Memory B cell (primary cell): ENCODE results near the gene HCFC1R1.

Experiments used
- ATAC-seq: fragments of 150-1000 bp; cut with Tn5 transposase; 2 replicates; pipeline ENCODE4 v1.10.0; 2021; ENCODE audit warnings: low read depth, mild to moderate bottlenecking, moderate library complexity
- DNase-seq, 2 donors: peaks; one replicate each; pipeline ENCODE4 v3.0.0; 2022; ENCODE audit warnings: low spot score in 2 of 2
- H3K27ac Mint-ChIP-seq: one replicate; pipeline ENCODE4 v1.8.0; 2022; ENCODE audit warnings: mild to moderate bottlenecking, moderate library complexity, mixed read lengths
- H3K27me3 Mint-ChIP-seq: one replicate; pipeline ENCODE4 v1.8.0; 2022; ENCODE audit warnings: mixed read lengths
- H3K36me3 Mint-ChIP-seq: one replicate; pipeline ENCODE4 v1.8.0; 2022; ENCODE audit warnings: mild to moderate bottlenecking, mixed read lengths
- H3K4me1 Mint-ChIP-seq: one replicate; pipeline ENCODE4 v1.8.0; 2022; ENCODE audit warnings: mixed read lengths
- H3K4me3 Mint-ChIP-seq: one replicate; pipeline ENCODE4 v1.8.0; 2022; ENCODE audit warnings: mild to moderate bottlenecking, moderate library complexity, mixed read lengths
- H3K9me3 Mint-ChIP-seq: one replicate; pipeline ENCODE4 v1.8.0; 2022; ENCODE audit warnings: mixed read lengths

Gene HCFC1R1

DNA sequence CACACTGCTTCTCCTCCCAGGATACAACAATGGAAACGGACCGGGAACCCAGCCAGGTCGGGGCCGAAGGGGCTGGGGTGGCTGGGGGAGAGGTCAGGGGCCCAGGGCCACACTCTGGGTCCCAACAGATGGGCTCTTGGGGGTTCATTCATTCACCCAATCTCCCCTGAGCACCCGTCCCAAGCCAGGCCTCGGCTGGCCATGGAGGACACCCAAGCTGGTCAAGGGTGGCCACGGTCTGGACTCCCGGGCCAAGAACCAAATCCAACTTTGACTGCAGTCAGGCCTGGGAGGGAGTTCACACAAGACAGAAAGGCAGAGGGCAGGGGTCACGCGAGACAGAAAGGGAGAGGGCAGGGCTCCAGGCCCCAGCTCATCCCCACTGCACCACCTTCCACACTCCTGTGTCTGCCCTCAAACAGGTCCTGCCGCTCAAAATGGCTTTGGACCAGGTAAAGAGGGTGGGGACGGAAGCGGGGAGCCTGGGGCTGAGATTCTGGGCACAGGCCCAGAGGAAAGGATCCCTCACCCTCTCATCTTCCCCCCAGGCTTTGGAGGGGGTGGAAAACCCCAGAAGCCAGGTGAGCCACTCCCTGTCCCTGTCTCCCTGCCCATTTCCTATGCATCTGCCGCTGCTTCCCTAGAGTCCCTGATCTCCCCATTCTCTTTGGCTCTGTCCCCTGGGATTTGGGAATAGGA, 31.2 kb downstream of the HCFC1R1 start:
- Mint-ChIP-seq H3K4me1 (no peaks in the 10 kb centered on the region), H3K9me3 (no peaks in the 10 kb centered on the region), H3K27me3 (peaks cover 4% of the 10 kb centered on the region), H3K27ac (no peak overlapping the region), H3K36me3 (no peaks in the 10 kb centered on the region), H3K4me3 (no peak overlapping the region)
- no peak for ATAC-seq
- DNase-seq: no peak

DNA sequence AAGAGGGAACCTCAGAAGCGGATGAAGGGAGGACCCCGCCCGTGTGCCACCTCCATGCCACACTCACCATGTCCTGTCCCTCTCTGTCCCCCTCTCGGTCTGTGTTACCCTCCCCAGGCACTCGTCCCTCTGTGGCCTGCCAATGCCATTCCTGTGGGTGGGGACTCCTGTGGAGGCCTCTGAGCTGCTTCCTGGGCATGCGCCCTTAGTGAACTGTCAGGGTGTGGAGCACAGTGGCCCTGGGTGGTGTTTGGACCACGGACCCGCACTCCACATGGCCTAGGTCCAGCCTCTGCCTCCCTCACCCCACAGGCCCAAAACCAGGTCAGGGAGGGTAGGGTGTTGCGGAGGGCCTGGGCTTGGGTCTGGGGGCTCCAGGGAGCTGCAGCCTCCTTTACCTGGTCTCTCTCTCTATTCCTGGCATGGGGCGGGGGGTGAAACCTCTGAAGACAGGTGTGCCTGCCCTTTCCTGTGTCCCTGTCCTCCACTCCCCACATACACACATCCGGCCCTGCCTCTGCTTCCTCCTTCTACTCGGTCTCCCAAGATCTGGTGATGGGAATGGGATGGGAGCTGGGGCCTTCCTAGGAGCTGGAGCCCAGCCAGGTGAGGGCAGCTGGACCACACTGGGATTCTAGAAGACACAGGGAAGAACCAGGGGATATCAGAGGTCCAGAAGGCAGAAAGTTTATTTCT, 32.0 kb downstream of the HCFC1R1 start:
- no peak for ATAC-seq
- H3K27ac Mint-ChIP-seq: no peak overlapping the region
- no peak for DNase-seq
- H3K4me3 Mint-ChIP-seq: no peak overlapping the region
- no peaks in the 10 kb centered on the region for H3K36me3 Mint-ChIP-seq
- H3K9me3 Mint-ChIP-seq: no peaks in the 10 kb centered on the region
- no peaks in the 10 kb centered on the region for H3K4me1 Mint-ChIP-seq
- H3K27me3 Mint-ChIP-seq: peaks cover 5% of the 10 kb centered on the region

DNA sequence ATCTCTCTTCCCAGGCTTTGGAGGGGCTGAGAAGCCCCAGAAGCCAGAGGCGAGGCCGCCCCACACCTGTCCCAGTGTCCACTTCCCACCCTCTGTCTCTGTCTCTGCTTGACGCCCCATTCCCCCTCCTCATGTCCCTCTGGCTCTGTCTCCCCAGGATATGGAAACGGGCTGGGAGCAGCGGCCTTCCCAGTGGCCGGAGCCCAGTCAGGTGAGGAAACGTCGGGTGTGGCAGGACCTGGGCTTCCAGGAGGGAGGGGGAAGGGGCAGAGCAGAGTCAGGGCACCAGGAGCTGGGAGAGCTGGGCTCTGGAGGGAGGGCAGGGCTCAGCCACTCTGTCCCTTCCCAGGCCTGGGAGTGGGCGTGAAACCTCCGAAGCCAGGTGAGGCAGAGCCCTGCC, 32.9 kb downstream of the HCFC1R1 start:
- Mint-ChIP-seq H3K27me3 (peaks cover 9% of the 10 kb centered on the region), H3K4me1 (no peaks in the 10 kb centered on the region), H3K4me3 (no peak overlapping the region), H3K9me3 (no peaks in the 10 kb centered on the region), H3K36me3 (no peaks in the 10 kb centered on the region), H3K27ac (no peak overlapping the region)
- DNase-seq: no peak
- no peak for ATAC-seq

DNA sequence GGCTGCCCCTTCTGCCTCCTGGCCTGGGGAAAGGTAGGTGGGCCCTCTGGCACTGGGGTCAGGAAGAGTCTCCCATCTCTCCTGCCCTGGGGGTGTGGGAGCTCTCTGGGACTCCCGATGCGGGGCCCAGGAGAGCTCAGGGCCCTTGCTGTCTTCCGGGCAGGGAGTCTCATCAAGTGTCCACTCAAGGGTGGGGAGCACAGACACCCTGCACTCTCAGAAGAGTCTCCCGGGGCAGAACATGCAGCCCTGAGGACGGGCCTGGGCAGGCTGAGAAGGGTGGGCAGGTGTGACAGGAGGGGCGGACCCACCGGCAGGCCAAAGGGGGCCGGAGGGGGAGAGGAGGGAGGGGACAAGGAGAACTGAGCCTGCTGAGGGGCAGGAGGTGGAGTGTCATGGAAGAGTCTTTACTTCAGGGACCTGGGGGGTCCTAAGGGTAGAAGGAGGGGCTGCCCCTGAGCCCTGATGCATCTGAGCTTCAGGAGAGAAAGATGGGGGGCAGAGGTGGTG, 35.1 kb downstream of the HCFC1R1 start:
- DNase-seq (no peak), ATAC-seq (no peak)
- Mint-ChIP-seq H3K9me3 (no peaks in the 10 kb centered on the region), H3K27ac (no peak overlapping the region), H3K4me3 (no peak overlapping the region), H3K27me3 (peaks cover 9% of the 10 kb centered on the region), H3K4me1 (peaks cover 2% of the 10 kb centered on the region), H3K36me3 (no peaks in the 10 kb centered on the region)

DNA sequence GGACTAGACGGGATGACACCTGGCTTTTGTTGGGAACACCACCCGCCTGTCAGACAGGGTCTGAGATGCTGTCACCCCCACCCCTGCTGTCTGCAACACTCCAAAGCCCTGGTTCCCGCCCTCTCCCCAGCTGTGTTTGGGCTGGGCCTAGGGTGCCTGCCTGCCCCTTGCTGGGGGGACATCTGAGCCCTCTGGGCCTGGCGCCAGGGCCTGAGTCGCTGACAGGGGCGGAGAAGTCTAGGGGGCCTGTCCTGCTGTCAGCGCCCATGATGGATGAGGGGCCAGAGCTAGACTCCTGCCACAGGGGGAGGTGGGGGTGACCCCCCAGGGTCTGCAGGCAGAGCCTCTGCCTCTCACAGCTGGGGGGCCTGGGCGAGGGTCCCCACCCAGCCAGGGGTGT, 35.9 kb downstream of the HCFC1R1 start:
- Mint-ChIP-seq H3K27me3 (peaks cover 9% of the 10 kb centered on the region), H3K36me3 (no peaks in the 10 kb centered on the region), H3K9me3 (no peaks in the 10 kb centered on the region), H3K4me3 (no peak overlapping the region), H3K4me1 (peaks cover 2% of the 10 kb centered on the region), H3K27ac (no peak overlapping the region)
- DNase-seq (no peak), ATAC-seq (no peak)

DNA sequence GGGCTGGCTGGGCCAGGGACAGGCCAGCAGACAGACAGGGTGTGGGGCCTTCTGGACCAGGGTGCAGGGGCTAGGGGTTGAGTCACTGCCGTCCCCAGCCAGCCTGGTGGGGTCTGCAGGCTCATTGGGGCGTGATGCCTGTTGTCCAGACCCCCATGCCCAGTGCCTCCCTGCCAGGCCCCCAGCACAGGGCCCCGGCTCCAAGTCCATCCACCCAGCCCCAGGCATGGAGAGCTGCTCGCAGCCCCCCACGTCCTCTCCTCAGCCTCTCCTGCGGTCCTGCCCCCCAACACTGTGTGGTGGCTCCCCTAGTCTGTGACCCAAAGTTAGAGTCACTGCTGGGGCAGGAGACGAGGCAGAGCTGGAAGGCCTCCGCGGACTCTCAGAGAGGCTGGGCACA, 36.5 kb downstream of the HCFC1R1 start:
- Mint-ChIP-seq H3K27me3 (peaks cover 9% of the 10 kb centered on the region), H3K27ac (no peak overlapping the region), H3K36me3 (no peaks in the 10 kb centered on the region), H3K9me3 (no peaks in the 10 kb centered on the region), H3K4me1 (peaks cover 5% of the 10 kb centered on the region), H3K4me3 (no peak overlapping the region)
- DNase-seq (no peak), ATAC-seq (no peak)

DNA sequence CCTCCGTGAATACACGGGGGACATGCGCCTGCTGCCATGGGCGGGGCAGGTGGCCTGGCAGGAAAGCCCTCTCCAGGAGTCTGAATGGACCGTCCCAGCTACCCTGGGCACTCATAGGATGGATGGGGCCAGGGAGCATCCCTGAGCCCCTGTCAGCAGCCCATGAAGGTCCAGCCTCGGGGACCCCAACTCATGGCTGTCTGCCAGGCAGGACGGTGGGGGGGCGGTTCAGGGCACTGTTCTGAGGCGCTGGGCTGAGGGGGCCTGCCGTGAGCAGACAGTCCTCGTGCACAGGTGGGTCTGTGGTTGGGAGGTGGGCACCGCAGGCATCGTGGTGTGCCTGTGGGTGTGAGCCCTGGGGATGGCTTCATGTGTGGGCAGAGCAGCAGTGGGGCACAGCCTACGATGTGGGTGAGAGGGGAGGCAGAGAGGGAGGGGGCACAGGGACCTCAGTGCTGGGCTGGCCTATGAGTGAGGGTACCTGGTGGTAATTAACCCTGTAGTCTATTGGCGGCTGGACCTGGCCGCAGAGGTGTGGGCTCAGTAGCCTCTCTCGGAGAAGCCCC, 37.0 kb downstream of the HCFC1R1 start:
- H3K4me3 Mint-ChIP-seq: no peak overlapping the region
- H3K4me1 Mint-ChIP-seq: peaks cover 7% of the 10 kb centered on the region
- H3K9me3 Mint-ChIP-seq: no peaks in the 10 kb centered on the region
- peaks cover 7% of the 10 kb centered on the region for H3K27me3 Mint-ChIP-seq
- ATAC-seq: no peak
- H3K36me3 Mint-ChIP-seq: no peaks in the 10 kb centered on the region
- DNase-seq: no peak
- H3K27ac Mint-ChIP-seq: no peak overlapping the region

DNA sequence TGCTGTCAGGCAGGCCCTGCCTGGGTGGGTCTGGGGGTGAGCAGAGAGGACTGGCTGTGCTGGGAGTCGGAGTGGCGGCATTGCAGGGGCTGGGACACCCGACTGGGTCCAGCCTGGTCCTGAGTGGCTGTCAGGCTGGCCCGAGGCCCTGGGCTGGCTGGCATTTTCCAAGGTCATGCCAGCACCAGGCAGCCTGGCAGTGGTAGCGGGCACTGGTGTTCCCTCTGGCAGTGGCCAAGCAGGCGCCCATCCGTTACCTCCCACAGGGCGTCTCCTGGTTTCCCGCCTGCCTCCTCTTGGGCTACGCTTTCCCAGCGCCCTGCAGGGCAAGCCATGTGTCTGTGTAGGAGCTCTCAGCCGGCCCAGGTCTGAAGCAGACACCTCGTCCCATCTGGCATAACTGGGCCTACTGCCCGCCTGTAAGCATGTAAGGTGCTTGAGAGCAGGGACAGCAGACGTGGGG, 37.8 kb downstream of the HCFC1R1 start:
- Mint-ChIP-seq H3K36me3 (no peaks in the 10 kb centered on the region), H3K9me3 (no peaks in the 10 kb centered on the region), H3K27me3 (peaks cover 7% of the 10 kb centered on the region), H3K4me1 (peaks cover 8% of the 10 kb centered on the region), H3K27ac (no peak overlapping the region), H3K4me3 (no peak overlapping the region)
- DNase-seq: no peak
- ATAC-seq: no peak

DNA sequence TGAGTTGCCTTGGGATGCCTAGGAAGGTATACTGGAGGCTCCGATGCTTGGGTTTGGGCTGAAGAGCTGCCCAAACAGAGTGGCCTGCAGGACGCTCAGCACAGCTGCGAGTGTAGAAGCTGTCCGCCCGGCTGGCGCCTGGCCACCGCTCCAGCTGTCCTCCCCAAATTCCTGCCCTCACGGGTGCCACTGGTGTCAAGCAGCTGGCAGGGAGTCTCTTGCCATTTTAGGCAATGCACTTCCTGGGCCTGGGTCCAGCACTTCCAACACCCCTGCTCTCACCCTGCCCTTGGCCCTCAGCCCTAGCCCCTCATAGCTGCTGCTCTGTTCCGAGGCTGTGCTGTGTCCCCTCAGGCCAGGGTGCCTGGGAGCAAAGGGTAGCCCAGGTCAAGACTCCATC, 38.3 kb downstream of the HCFC1R1 start:
- peaks cover 8% of the 10 kb centered on the region for H3K4me1 Mint-ChIP-seq
- H3K4me3 Mint-ChIP-seq: no peak overlapping the region
- H3K27ac Mint-ChIP-seq: no peak overlapping the region
- ATAC-seq (no peak), DNase-seq (no peak)
- no peaks in the 10 kb centered on the region for H3K36me3 Mint-ChIP-seq
- H3K27me3 Mint-ChIP-seq: peaks cover 7% of the 10 kb centered on the region
- H3K9me3 Mint-ChIP-seq: no peaks in the 10 kb centered on the region

DNA sequence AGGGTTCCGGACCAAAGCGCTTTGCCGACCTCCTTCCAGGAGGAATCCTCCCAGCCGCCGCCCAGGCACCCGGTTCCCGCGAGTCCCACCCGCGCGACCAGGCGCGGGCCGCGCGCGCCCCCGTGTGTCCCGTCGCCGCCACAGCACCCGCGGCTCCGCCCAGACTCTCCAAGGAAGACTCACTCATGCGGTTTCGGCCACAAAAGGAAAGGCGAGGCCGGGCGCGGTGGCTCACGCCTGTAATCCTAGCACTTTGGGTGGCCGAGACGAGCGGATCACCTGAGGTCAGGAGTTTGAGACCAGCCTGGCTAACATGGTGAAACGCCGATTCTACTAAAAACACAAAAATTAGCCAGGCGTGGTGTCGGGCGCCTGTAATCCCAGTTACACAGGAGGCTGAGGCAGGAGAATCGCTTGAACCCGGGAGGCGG, 40.0 kb downstream of the HCFC1R1 start:
- no peak overlapping the region for H3K27ac Mint-ChIP-seq
- peaks cover 8% of the 10 kb centered on the region for H3K4me1 Mint-ChIP-seq
- ATAC-seq: peak; percentile 37
- peak in 1 of 2 donors; percentile 62 for DNase-seq
- H3K36me3 Mint-ChIP-seq: no peaks in the 10 kb centered on the region
- no peaks in the 10 kb centered on the region for H3K9me3 Mint-ChIP-seq
- peaks cover 5% of the 10 kb centered on the region for H3K27me3 Mint-ChIP-seq
- peak overlapping the region; percentile 53 for H3K4me3 Mint-ChIP-seq

DNA sequence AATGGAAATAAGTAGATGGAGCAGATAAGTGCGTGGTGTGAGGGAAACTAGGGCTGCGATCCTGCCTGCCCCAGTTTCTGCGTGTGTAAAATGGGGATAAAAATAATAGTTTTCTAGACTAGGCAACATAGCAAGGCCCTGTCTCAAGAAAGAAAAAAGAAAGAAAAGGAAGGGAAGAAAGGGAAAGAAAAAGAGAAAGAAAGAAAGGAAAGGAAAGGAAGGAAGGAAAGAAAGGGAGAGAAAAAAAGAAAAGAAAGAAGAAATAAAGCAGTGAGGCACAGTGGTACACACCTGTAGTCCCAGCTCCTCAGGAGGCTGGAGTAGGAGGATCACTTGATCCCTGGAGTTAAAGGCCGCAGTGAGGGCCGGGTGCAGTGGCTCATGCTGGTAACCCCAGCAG, 41.3 kb downstream of the HCFC1R1 start:
- Mint-ChIP-seq H3K27ac (no peak overlapping the region), H3K4me3 (peak overlapping the region; percentile 46), H3K36me3 (no peaks in the 10 kb centered on the region), H3K4me1 (peaks cover 8% of the 10 kb centered on the region), H3K27me3 (peaks cover 5% of the 10 kb centered on the region), H3K9me3 (no peaks in the 10 kb centered on the region)
- DNase-seq (no peak), ATAC-seq (no peak)

DNA sequence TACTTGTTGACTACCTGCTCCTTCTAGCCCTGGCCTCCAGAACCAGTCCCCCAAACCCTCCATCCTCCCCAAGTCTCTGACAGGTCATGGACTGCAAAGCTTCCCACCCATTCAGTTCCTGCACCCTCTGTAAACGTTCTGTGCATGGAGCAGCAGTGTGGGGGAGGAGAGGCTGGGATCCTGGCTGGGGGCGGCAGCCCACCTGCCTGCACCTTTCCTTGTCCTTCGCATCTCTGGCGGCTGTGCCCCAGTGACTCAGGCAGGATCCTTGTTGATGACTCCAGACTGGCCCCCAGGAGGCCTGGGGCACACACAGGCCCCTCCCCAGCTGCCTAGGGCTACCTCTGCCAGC, 41.9 kb downstream of the HCFC1R1 start:
- ATAC-seq: no peak
- peaks cover 8% of the 10 kb centered on the region for H3K4me1 Mint-ChIP-seq
- peak overlapping the region; percentile 76 for H3K4me3 Mint-ChIP-seq
- DNase-seq: no peak
- no peaks in the 10 kb centered on the region for H3K36me3 Mint-ChIP-seq
- H3K9me3 Mint-ChIP-seq: no peaks in the 10 kb centered on the region
- H3K27ac Mint-ChIP-seq: peak overlapping the region; percentile 37
- peaks cover 5% of the 10 kb centered on the region for H3K27me3 Mint-ChIP-seq

DNA sequence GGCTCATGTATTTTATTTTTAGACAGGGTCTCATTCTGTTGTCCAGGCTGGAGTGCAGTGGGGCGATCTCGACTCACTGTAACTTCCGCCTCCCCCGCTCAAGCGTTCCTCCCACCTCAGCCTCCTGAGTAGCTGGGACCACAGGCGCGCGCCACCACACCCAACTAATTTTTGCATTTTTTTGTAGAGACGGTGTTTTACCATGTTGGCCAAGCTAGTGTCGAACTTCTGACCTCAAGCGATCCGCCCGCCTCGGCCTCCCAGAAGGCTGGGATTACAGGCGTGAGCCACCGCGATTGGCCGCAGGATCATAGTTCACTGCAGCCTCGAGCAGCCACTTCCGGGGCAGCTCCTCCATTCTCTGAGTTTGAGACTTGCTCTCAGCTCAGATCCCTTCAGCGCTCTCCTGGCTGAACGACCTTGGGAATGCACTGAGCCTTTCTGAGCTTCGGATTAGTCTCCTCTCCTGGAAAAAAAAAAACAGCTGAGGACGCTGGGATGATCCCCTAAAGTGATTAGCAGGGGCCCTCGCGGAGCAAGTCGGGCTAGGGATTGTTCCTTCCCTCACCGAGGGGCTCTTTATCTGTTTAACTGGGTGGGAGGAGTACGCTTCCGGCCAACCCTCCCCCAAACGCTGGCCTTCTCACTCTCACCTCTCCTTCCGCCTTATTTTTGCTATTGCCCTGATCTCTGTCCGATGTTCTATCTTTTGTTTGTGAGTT, 42.4 kb downstream of the HCFC1R1 start:
- Mint-ChIP-seq H3K36me3 (no peaks in the 10 kb centered on the region), H3K4me1 (peaks cover 8% of the 10 kb centered on the region), H3K4me3 (peak overlapping the region; percentile 76), H3K9me3 (no peaks in the 10 kb centered on the region), H3K27me3 (peaks cover under 1% of the 10 kb centered on the region), H3K27ac (peak overlapping the region; percentile 37)
- DNase-seq (no peak), ATAC-seq (no peak)
